Right lobe of liver (tissue), 6 donors: ENCODE results near the gene KIAA1671. TPM values are rescaled to one million over a fixed set of nuclear protein-coding genes. Genes with fewer than 3 reads are reported as not detected.
A peak's percentile ranks its signal among the peaks of the same experiment; 100 is the strongest.

Experiments used
- ATAC-seq, 4 donors: fragments of 200-7000 bp; cut with Tn5 transposase; one replicate each; pipeline ENCODE4 v1.9.1; 2020; ENCODE audit warnings: mild to moderate bottlenecking in 4 of 4, moderate library complexity in 4 of 4
- DNase-seq, 3 donors: peaks; one replicate each; pipeline ENCODE4 v3.0.0-alpha.2; 2020
- H3K27ac ChIP-seq, 3 donors: fragments of 200-600 bp; one replicate each; pipeline ENCODE4 v1.8.0; 2022
- H3K27me3 ChIP-seq, 2 donors: fragments of 200-600 bp; one replicate each; pipeline ENCODE4 v1.8.0; 2022
- H3K36me3 ChIP-seq, 4 donors: fragments of 200-600 bp; sonication (generic) in 1 of 4; one replicate each; pipeline versions ENCODE4 v1.5.1 to v1.8.0; 2017 to 2022; ENCODE audit warnings: control low read depth in 1 of 4
- H3K4me1 ChIP-seq, 4 donors: fragments of 200-600 bp; sonication (generic) in 1 of 4; one replicate each; pipeline versions ENCODE4 v1.5.1 to v1.8.0; 2017 to 2022; ENCODE audit warnings: control low read depth in 1 of 4
- H3K4me3 ChIP-seq, 3 donors: fragments of 200-600 bp; one replicate each; pipeline ENCODE4 v1.8.0; 2022
- H3K9me3 ChIP-seq, 4 donors: fragments of 200-600 bp; sonication (generic) in 1 of 4; one replicate each; pipeline versions ENCODE4 v1.5.1 to v1.8.0; 2017 to 2022; ENCODE audit warnings: control low read depth in 1 of 4
- POLR2A ChIP-seq: fragments of 450-650 bp; IDR thresholded peaks from one replicate; pipeline ENCODE4 v1.6.1; 2017; ENCODE audit warnings: antibody characterized with exemption, mild to moderate bottlenecking
- WGBS: methylation state at CpG from one replicate; pipeline ENCODE4 v1.1.6; 2018; ENCODE audit warnings: low coverage, low lambda C conversion rate; ENCODE audit not compliant: insufficient coverage; ENCODE audit errors: missing lambda C conversion rate; 5-methylcytosine and 5-hydroxymethylcytosine counted together
- intact Hi-C, 2 donors: fragments of 100-400 bp; cut with DNase I; formaldehyde crosslinking; loops; one replicate each; pipeline versions ENCODE4 v1.11.2 to v1.14.1; 2022
- total RNA-seq, 6 experiments: library from RNA; depleted of rRNA in 2 of 6; stranded (reverse); fragments of >200 nt in 2 of 6; fragmentation: NEBNext Ultra II Directional in 3 of 6; extraction: Animal tissue kit (Norgen Biotek cat#: 25700) in 3 of 6; gene quantifications; one replicate each; pipeline versions ENCODE4 v1.1.0 to v1.2.4, GENCODE V29; 2016 to 2023
- TF ChIP-seq, protein P1 (sequence below), 4 donors: fragments of 200-600 bp in 3 of 4; fragments of 450-650 bp in 1 of 4; IDR thresholded peaks; one replicate each; pipeline versions ENCODE4 v1.5.1 to v1.8.0; 2016 to 2022; ENCODE audit warnings: antibody characterized with exemption in 4 of 4, mild to moderate bottlenecking in 2 of 4
- donor health status: DM: no; HTN: yes; CAD: no.
- donor health status: DM: no; HTN: no; CAD: no.
- donor health status: DM: no; HTN: no; CAD: no.
- donor health status: DM: no; HTN: yes; CAD: no.
- donor health status: DM: no; HTN: yes; CAD: no.

Gene KIAA1671
- total RNA-seq, 6 experiments from 2014 or later = 31.1 to 56.6 (median 39.2) TPM

DNA sequence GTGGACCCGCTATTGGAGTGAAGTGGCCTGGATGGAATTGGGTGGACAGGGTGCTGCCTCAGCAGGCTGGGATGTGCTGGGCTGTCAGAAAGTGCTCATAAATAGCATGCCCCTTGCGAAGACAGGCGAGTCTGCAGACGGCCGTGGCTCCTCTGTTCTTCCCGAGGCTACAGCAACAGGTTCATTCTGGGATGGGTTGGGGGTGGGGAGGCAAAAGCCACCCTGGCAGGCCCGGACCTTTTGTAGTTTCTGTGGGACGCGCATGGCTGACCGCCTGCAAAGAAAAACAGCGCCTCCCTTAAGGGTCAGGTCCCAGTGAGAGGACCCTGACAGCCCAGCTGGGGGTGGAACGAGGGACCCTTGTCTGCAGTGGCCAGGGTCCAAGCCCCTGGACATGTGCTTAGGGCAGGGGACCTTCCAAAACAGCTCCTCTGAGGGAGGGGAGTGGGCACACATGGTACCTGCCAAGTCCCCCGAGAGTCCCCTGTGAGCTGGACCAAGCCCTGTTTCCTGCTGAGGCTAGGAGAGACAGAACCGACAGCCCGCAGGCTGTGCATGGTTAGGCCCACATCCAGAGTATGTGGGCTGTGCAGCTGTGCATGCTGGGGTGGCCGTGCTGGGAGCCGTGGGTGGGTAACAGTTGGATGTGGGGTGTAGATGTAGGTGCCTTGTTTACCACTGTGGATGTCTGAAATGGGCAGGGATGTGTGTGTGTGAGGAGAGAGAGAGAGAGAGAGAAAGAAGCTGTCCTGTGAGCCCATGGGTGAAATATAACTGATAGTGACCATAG, 247.4 kb downstream of the KIAA1671 start, which contains the start of gene CRYBB3:
Gene CRYBB3 (plus strand): TSS at position 128 of the 790 bp plus-strand sequence. CDS start 1,539 bp downstream, outside the sequence.
- intact Hi-C loops = no loop called here
- ATAC-seq = no peak
- H3K27me3 ChIP-seq = no peaks in the 10 kb centered on the region
- 83% methylated on average over 13 of the region's 17 CpGs for WGBS
- no peak within 1 kb of the TSS for H3K4me3 ChIP-seq
- H3K9me3 ChIP-seq = no peaks in the 10 kb centered on the region
- no peak for DNase-seq
- peaks cover 0 to 26% (median 11%) of the 10 kb centered on the region in 4 donors for H3K36me3 ChIP-seq
- TF ChIP-seq, protein P1, sequence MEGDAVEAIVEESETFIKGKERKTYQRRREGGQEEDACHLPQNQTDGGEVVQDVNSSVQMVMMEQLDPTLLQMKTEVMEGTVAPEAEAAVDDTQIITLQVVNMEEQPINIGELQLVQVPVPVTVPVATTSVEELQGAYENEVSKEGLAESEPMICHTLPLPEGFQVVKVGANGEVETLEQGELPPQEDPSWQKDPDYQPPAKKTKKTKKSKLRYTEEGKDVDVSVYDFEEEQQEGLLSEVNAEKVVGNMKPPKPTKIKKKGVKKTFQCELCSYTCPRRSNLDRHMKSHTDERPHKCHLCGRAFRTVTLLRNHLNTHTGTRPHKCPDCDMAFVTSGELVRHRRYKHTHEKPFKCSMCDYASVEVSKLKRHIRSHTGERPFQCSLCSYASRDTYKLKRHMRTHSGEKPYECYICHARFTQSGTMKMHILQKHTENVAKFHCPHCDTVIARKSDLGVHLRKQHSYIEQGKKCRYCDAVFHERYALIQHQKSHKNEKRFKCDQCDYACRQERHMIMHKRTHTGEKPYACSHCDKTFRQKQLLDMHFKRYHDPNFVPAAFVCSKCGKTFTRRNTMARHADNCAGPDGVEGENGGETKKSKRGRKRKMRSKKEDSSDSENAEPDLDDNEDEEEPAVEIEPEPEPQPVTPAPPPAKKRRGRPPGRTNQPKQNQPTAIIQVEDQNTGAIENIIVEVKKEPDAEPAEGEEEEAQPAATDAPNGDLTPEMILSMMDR (IDR thresholded peaks at IDR 0.05) = no peak
- no peak for TF ChIP-seq POLR2A
- no peaks in the 10 kb centered on the region for H3K4me1 ChIP-seq
- H3K27ac ChIP-seq = no peak within 1 kb of the TSS

GRCh38 chr22:25200967-25201366, 248.5 kb downstream of the KIAA1671 start:
- intact Hi-C loops = no loop called here
- Histone ChIP-seq H3K27me3 (no peaks in the 10 kb centered on the region), H3K36me3 (peaks cover 0 to 20% (median 8%) of the 10 kb centered on the region in 4 donors), H3K27ac (no peak overlapping the region), H3K4me1 (no peaks in the 10 kb centered on the region), H3K9me3 (no peaks in the 10 kb centered on the region), H3K4me3 (no peak overlapping the region)
- TF ChIP-seq, protein P1 (IDR thresholded peaks at IDR 0.05) = no peak
- no peak for TF ChIP-seq POLR2A
- DNase-seq (no peak), ATAC-seq (no peak)
- WGBS = 68% methylated on average over 3 of the region's 7 CpGs

DNA sequence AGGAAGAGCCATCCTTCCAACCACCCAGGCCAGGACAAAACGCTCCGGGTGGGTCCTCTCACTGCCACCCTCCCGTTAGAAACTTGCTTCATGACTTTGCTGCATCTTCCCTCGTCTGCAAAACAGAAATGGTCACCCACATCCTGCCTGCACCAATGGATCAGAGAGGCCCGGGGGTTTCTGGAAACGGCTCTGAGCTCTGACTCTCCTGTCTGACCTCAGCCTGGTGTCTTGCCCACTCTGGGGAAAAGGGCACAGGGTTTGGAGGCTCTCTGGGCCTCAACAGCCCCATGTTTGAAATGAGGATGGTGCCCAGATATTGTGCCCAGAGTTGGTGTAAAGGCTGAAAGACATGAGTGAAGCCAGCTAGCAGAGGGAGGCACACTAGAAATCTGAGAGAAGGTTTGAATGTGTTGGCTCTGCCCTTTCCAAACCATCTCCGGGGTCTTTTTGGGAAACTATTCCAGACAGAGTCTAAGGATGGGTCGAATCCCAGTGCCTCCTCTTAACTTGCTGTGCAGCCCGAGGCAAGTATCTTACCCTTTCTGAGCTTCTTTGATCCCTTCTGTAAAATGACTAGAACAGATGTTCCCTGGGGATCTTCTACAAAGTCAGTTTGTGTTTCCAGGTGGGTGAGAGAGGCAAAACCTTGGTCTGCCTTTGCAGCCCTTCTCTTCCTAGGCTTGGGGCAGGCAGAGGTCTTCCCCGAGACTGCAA, 249.2 kb downstream of the KIAA1671 start:
- intact Hi-C loops = no loop called here
- Histone ChIP-seq H3K9me3 (no peaks in the 10 kb centered on the region), H3K4me1 (no peaks in the 10 kb centered on the region), H3K27me3 (no peaks in the 10 kb centered on the region), H3K4me3 (no peak overlapping the region), H3K36me3 (peaks cover 0 to 16% (median 4%) of the 10 kb centered on the region in 4 donors), H3K27ac (no peak overlapping the region)
- TF ChIP-seq, protein P1 (IDR thresholded peaks at IDR 0.05) = no peak
- TF ChIP-seq POLR2A = no peak
- ATAC-seq = no peak
- no peak for DNase-seq
- WGBS = 57% methylated on average over 7 of the region's 10 CpGs

DNA sequence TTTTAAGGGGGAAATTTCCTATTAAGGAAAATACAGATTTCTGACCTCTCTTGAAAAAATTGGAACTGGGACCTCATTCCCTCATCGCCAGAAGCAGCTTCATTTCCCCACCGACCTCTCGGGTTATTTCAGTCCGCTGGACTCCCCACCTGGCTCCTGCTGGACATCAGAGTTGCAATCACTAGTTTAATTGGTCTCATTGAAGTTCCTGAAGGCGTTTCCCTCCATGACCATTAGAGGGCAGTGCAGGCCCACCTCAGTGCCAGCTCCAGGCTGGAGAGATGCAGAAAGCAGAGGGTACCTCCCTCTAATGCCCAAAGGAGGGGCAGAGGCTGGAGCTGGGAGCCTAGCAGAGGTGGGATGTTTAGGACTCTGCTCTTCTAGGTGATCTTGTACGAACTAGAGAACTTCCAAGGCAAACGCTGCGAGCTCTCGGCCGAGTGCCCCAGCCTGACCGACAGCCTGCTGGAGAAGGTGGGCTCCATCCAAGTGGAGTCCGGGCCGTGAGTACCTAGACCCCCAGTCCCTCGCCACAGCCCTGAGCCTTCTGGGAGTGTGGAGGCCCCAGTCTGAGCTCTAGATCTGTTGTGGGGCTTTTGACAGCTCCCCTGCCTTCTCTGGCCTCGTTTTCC, 249.9 kb downstream of the KIAA1671 start:
- Histone ChIP-seq H3K4me1 (no peaks in the 10 kb centered on the region), H3K27ac (no peak overlapping the region), H3K9me3 (no peaks in the 10 kb centered on the region), H3K4me3 (no peak overlapping the region), H3K36me3 (peaks cover 0 to 10% (median under 1%) of the 10 kb centered on the region in 4 donors), H3K27me3 (no peaks in the 10 kb centered on the region)
- WGBS = 6% methylated on average over 5 of the region's 15 CpGs
- intact Hi-C loops = no loop called here
- peak in 1 of 3 donors; percentile 39 for DNase-seq
- TF ChIP-seq, protein P1 (IDR thresholded peaks at IDR 0.05) = peak; percentile 61 to 90 (median 85)
- no peak for TF ChIP-seq POLR2A
- ATAC-seq = peak; percentile 74 to 87 (median 80)
